AG09319 (cell line): ENCODE data around the gene ALDH4A1.

Experiments
- DNase-seq: peaks from one replicate; pipeline ENCODE4 v3.0.0-alpha.2; 2010; ENCODE audit warnings: low read depth; ENCODE audit errors: extremely low read depth
- CTCF ChIP-seq: IDR thresholded peaks from 2 replicates; pipeline ENCODE4 v1.5.1; 2011; ENCODE audit warnings: low read depth, mild to moderate bottlenecking, inconsistent platforms, low read length, moderate library complexity

ALDH4A1 gene

DNA sequence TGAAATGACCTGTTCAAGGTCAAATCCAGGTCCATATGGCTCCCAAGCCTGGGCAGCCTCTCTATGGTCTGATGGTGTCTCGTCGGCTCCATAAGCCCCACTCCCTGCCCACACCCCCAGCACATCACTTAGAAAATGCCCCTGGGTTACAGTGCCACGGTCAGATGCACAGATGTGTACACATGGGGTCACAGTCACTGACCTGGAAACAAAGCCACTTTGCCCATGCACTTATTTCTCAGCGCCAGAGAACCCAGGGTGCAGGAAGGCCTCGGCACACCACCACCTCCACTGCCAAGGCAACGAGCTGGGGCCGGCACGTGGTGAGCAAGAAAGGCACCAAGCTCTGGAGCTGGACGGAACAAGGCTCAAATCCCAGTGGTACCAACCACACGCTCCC lies 29.4 kb upstream of the ALDH4A1 start:
- no peak for DNase-seq
- TF ChIP-seq CTCF, result no peak

GRCh38 chr1:18929686-18930085 lies 27.3 kb upstream of the ALDH4A1 start:
- TF ChIP-seq CTCF, result no peak
- DNase-seq, result no peak

- DNase-seq, result no peak
- no peak for TF ChIP-seq CTCF
Observed at GRCh38 chr1:18928985-18929384, 26.6 kb upstream of the ALDH4A1 start.

GRCh38 chr1:18928406-18928805 lies 26.1 kb upstream of the ALDH4A1 start:
- no peak for DNase-seq
- TF ChIP-seq CTCF, result no peak

DNA sequence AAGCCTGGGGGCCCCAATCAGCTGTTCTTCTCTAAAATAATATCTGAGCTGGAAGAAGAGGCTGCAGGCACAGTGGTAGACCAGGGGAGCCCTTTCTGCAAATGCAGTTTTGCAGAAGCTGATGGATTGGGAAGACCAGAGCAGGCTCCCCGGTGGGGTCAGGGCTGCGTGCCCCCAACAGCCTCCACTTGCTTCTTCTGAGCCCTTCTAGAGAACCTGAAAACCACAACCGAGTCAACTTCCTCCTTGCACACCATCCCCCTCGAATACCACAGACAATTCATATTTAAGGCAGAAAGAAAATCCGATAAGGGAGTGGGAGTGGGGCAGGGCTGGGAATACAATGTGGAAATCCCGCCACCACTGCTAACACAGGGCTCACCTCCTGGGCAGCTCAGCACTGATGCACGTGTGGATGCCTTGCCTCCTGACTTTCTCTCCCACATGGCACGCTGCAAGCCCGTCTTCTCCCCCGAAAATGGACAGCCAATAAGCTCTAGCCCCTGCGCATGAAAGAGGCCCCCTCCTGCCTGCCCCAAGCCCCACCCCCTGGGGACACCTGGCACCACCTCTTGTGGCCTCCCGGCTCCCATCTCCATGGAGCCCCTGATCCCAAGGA lies 25.4 kb upstream of the ALDH4A1 start:
- TF ChIP-seq CTCF, result no peak
- DNase-seq, result no peak

GRCh38 chr1:18927082-18927653 lies 24.8 kb upstream of the ALDH4A1 start:
- DNase-seq, result no peak
- no peak for TF ChIP-seq CTCF

DNA sequence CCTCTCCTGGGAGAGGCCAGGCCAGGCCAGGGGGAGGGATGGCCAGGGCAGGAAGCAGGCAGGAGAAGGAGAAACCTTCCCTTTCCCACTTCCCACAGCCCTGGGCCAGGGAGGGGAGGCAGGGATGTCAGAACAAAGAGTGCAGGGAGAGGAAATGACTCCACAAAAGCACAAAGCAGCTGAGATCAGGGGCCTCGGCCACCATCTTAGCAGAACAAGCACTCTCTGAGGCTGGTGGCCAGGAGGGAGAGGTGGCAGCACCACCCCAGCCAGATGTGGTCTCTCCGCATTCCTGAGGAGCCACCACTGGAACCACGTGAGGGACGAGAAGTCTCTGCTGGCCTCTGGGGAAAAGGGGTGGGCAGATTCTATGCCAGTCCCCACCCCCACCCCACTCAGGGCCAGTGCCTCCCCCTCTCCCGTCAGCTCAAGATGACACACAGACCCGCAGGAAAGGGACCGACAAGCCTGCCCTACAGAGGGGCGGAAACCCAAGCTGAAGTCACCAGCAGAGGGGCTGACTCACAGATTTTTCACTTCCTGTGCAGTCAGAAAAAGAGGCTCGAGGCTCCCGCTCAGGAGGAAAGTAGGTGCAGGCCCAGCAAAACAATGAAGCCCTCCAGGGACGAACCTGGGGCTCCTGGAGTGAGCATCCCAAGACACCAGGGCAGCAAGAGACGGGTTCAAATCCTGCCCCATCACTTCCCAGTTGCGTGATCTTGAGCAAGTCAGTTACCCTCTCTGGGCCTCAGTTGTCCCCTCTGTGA lies 24.1 kb upstream of the ALDH4A1 start:
- no peak for DNase-seq
- TF ChIP-seq CTCF, result no peak; the same call in 1 of the 2 replicates
